T-cell (primary cell): ENCODE data around the gene MT2A. TPM values are rescaled to one million over a fixed set of nuclear protein-coding genes. Genes with fewer than 3 reads are reported as not detected.

Experiments
- ATAC-seq, 4 experiments: fragments of 200-7000 bp in 3 of 4; fragments of 150-1000 bp in 1 of 4; cut with Tn5 transposase; replicated peaks in 1 of 4; 1 replicate in 3 of 4; 2 replicates in 1 of 4; pipeline ENCODE4 v1.10.0; 2021; ENCODE audit warnings: moderate library complexity in 3 of 4, mild to moderate bottlenecking in 2 of 4, moderate number of reproducible peaks in 1 of 4
- CTCF ChIA-PET, 2 donors: fragments of 300-600 bp; sonication (Branson Sonifier 250); formaldehyde crosslinking; loops; one replicate each; lab custom pipeline; 2022; ENCODE audit warnings: antibody characterized with exemption in 2 of 2; lab: Charles Lee
- POLR2A ChIA-PET, 2 donors: fragments of 300-600 bp; sonication (Branson Sonifier 250); formaldehyde crosslinking; loops; one replicate each; lab custom pipeline; 2022; ENCODE audit warnings: antibody characterized with exemption in 2 of 2; lab: Charles Lee
- DNase-seq, 35 experiments: peaks; one replicate each; pipeline versions ENCODE4 v3.0.0 to v3.0.0-alpha.2; 2013 to 2023
- H3K27ac ChIP-seq: one replicate; pipeline ENCODE4 v1.5.1; 2013; ENCODE audit warnings: low read length
- H3K27me3 ChIP-seq, 2 experiments: replicated peaks in 1 of 2; 1 replicate in 1 of 2; 2 replicates in 1 of 2; pipeline versions ENCODE4 v1.6.1 to v1.7.0; 2013; ENCODE audit warnings: low read length in 1 of 2, mixed read lengths in 1 of 2; ENCODE audit not compliant: control insufficient read depth in 2 of 2, insufficient read depth in 2 of 2; ENCODE audit errors: extremely low read depth in 1 of 2
- H3K36me3 ChIP-seq, 2 donors: 1 replicate in 1 of 2; 2 replicates in 1 of 2; pipeline versions ENCODE4 v1.6.1 to v1.7.0; 2013; ENCODE audit warnings: low read length in 1 of 2; ENCODE audit not compliant: control insufficient read depth in 2 of 2, insufficient read depth in 1 of 2; ENCODE audit errors: extremely low read depth in 1 of 2
- H3K4me1 ChIP-seq, 2 experiments: 1 replicate in 1 of 2; 2 replicates in 1 of 2; pipeline versions ENCODE4 v1.6.1 to v1.7.0; 2013; ENCODE audit warnings: low read length in 2 of 2, mixed read lengths in 1 of 2; ENCODE audit not compliant: insufficient read depth in 2 of 2, control insufficient read depth in 1 of 2; ENCODE audit errors: extremely low read depth in 1 of 2
- H3K4me3 ChIP-seq, 2 donors: 1 replicate in 1 of 2; 2 replicates in 1 of 2; pipeline versions ENCODE4 v1.5.1 to v1.7.0; 2013; ENCODE audit warnings: mild to moderate bottlenecking in 2 of 2, low read length in 1 of 2, moderate library complexity in 1 of 2; ENCODE audit not compliant: control insufficient read depth in 1 of 2; ENCODE audit errors: extremely low read depth in 1 of 2
- H3K9me3 ChIP-seq: 2 replicates; pipeline ENCODE4 v1.7.0; 2013
- H3K27ac Mint-ChIP-seq, 2 donors: one replicate each; pipeline ENCODE4 v1.8.0; 2020 to 2021; ENCODE audit warnings: mild to moderate bottlenecking in 2 of 2, mixed read lengths in 2 of 2
- H3K27me3 Mint-ChIP-seq, 2 donors: one replicate each; pipeline ENCODE4 v1.8.0; 2021 to 2022; ENCODE audit warnings: mixed read lengths in 2 of 2
- H3K36me3 Mint-ChIP-seq: one replicate; pipeline ENCODE4 v1.8.0; 2021; ENCODE audit warnings: mixed read lengths
- H3K4me1 Mint-ChIP-seq, 3 donors: one replicate each; pipeline ENCODE4 v1.8.0; 2020 to 2022; ENCODE audit warnings: mixed read lengths in 3 of 3, mild to moderate bottlenecking in 1 of 3
- H3K4me3 Mint-ChIP-seq, 3 donors: one replicate each; pipeline ENCODE4 v1.8.0; 2020 to 2022; ENCODE audit warnings: mild to moderate bottlenecking in 3 of 3, mixed read lengths in 3 of 3, moderate library complexity in 3 of 3
- H3K9me3 Mint-ChIP-seq, 3 donors: one replicate each; pipeline ENCODE4 v1.8.0; 2020 to 2022; ENCODE audit warnings: mixed read lengths in 3 of 3
- WGBS: methylation state at CpG from one replicate; pipeline ENCODE4 v1.1.5; 2013; ENCODE audit warnings: missing lambda C conversion rate; ENCODE audit not compliant: insufficient coverage; 5-methylcytosine and 5-hydroxymethylcytosine counted together
- total RNA-seq, 35 experiments: library from RNA in 6 of 35; stranded (reverse) in 6 of 35; fragments of 120-200 nt in 1 of 35; gene quantifications; one replicate each; pipeline versions ENCODE4 v1.2.1 to v1.2.4 and lab custom pipeline; 2013 to 2026

Gene MT2A
- total RNA-seq, 5 donors from 2014 or later (not counting 1 experiment from before 2014, with no cell fraction given): 46.8 to 71.4 (median 57.1) TPM

GRCh38 chr16:56641166-56641565, 32.8 kb downstream of the MT2A start:
- Mint-ChIP-seq H3K27ac (no peak overlapping the region), H3K9me3 (no peaks in the 10 kb centered on the region), H3K36me3 (no peaks in the 10 kb centered on the region), H3K27me3 (peaks cover 44 to 50% of the 10 kb centered on the region in 2 donors), H3K4me3 (no peak overlapping the region), H3K4me1 (peaks cover 28 to 38% (median 34%) of the 10 kb centered on the region in 3 donors)
- Histone ChIP-seq H3K36me3 (no peaks in the 10 kb centered on the region), H3K9me3 (no peaks in the 10 kb centered on the region), H3K4me3 (no peak overlapping the region), H3K27ac (no peak overlapping the region), H3K27me3 (peaks cover 21 to 41% of the 10 kb centered on the region in 2 experiments), H3K4me1 (peaks cover 2 to 31% of the 10 kb centered on the region in 2 experiments)
- CTCF ChIA-PET: interaction anchor here (1.1 to 1.3 kb wide), 2 partner anchors 61 to 65 kb away, joined by 3 to 4 read pairs; no protein-coding TSS in a partner anchor
- 100% methylated on average over 2 of the region's 2 CpGs for WGBS
- POLR2A ChIA-PET: no interaction called here
- ATAC-seq: no peak
- no peak for DNase-seq

GRCh38 chr16:56643080-56643778, 34.8 kb downstream of the MT2A start:
- peaks cover 34 to 37% of the 10 kb centered on the region in 2 experiments for H3K27me3 ChIP-seq
- ATAC-seq: peak; percentile 99 to 100 (median 100)
- POLR2A ChIA-PET: interaction anchor here (0.5 to 1.0 kb wide), 4 partner anchors 32 to 318 kb away, joined by 3 to 5 read pairs (median 4); no protein-coding TSS in a partner anchor

GRCh38 chr16:56643833-56644232, 35.4 kb downstream of the MT2A start:
- Histone ChIP-seq H3K27me3 (peaks cover 34 to 37% of the 10 kb centered on the region in 2 experiments), H3K9me3 (no peaks in the 10 kb centered on the region)
- peaks cover 30 to 36% of the 10 kb centered on the region in 2 donors for H3K27me3 Mint-ChIP-seq

More at GRCh38 chr16:56643080-56643778, 34.8 kb downstream of the MT2A start:
- H3K27ac Mint-ChIP-seq: peak overlapping the region in 1 of 2 donors; percentile 49
- H3K36me3 Mint-ChIP-seq: no peaks in the 10 kb centered on the region
- Histone ChIP-seq H3K27ac (no peak overlapping the region), H3K9me3 (no peaks in the 10 kb centered on the region), H3K4me3 (peak overlapping the region; percentile 42 to 60), H3K4me1 (peaks cover 2 to 22% of the 10 kb centered on the region in 2 experiments), H3K36me3 (no peaks in the 10 kb centered on the region)
- CTCF ChIA-PET: interaction anchor here (0.6 to 1.8 kb wide), 9 partner anchors 12 to 387 kb away, joined by 3 to 11 read pairs (median 4); partner anchors contain the start of gene MT2A (in 1 of the 2)
- DNase-seq: peak; percentile 35 to 87 (median 57)
- no peaks in the 10 kb centered on the region for H3K9me3 Mint-ChIP-seq
- H3K27me3 Mint-ChIP-seq: peaks cover 31 to 35% of the 10 kb centered on the region in 2 donors
- peaks cover 21 to 27% (median 24%) of the 10 kb centered on the region in 3 donors for H3K4me1 Mint-ChIP-seq
- H3K4me3 Mint-ChIP-seq: peak overlapping the region; percentile 69 to 71 (median 70)
- WGBS: 7% methylated on average over 42 of the region's 42 CpGs

GRCh38 chr16:56645311-56645710, 36.9 kb downstream of the MT2A start:
- Histone ChIP-seq H3K27ac (no peak overlapping the region), H3K4me3 (no peak overlapping the region), H3K36me3 (no peaks in the 10 kb centered on the region), H3K9me3 (no peaks in the 10 kb centered on the region), H3K27me3 (peaks cover 31 to 32% of the 10 kb centered on the region in 2 experiments), H3K4me1 (peaks cover 2 to 18% of the 10 kb centered on the region in 2 experiments)
- ChIA-PET POLR2A (no interaction called here), CTCF (no interaction called here)
- Mint-ChIP-seq H3K9me3 (no peaks in the 10 kb centered on the region), H3K4me3 (no peak overlapping the region), H3K27me3 (peaks cover 23 to 28% of the 10 kb centered on the region in 2 donors), H3K36me3 (no peaks in the 10 kb centered on the region), H3K27ac (no peak overlapping the region), H3K4me1 (peaks cover 21 to 24% (median 24%) of the 10 kb centered on the region in 3 donors)
- no peak for ATAC-seq
- no CpG with 5 or more reads among the region's 1 CpG for WGBS
- DNase-seq: no peak

More at GRCh38 chr16:56643833-56644232, 35.4 kb downstream of the MT2A start:
- H3K4me1 ChIP-seq: peaks cover 2 to 18% of the 10 kb centered on the region in 2 experiments
- H3K36me3 ChIP-seq: no peaks in the 10 kb centered on the region
- Mint-ChIP-seq H3K36me3 (no peaks in the 10 kb centered on the region), H3K27ac (peak overlapping the region in 1 of 2 donors; percentile 49), H3K4me3 (peak overlapping the region; percentile 69 to 71 (median 70)), H3K4me1 (peaks cover 21 to 24% (median 24%) of the 10 kb centered on the region in 3 donors), H3K9me3 (no peaks in the 10 kb centered on the region)
- DNase-seq (no peak), ATAC-seq (no peak)
- H3K4me3 ChIP-seq: peak overlapping the region; percentile 42 to 60
- CTCF ChIA-PET: interaction anchor here (0.6 to 1.8 kb wide), 9 partner anchors 11 to 386 kb away, joined by 3 to 11 read pairs (median 4); partner anchors contain the start of gene MT2A (in 1 of the 2)
- no peak overlapping the region for H3K27ac ChIP-seq
- POLR2A ChIA-PET: interaction anchor here in 1 of 2 donors (0.7 to 1.0 kb wide), 2 partner anchors 34 to 114 kb away, joined by 4 to 5 read pairs; no protein-coding TSS in a partner anchor
- 75% methylated on average over 4 of the region's 5 CpGs for WGBS

- H3K4me1 ChIP-seq: peaks cover 2 to 18% of the 10 kb centered on the region in 2 experiments
- Mint-ChIP-seq H3K9me3 (no peaks in the 10 kb centered on the region), H3K4me3 (no peak overlapping the region), H3K4me1 (peaks cover 21 to 24% (median 24%) of the 10 kb centered on the region in 3 donors), H3K27ac (no peak overlapping the region), H3K27me3 (peaks cover 18 to 23% of the 10 kb centered on the region in 2 donors), H3K36me3 (no peaks in the 10 kb centered on the region)
- ChIA-PET CTCF (interaction anchor here in 1 of 2 donors (0.9 kb wide), 1 partner anchor 56 kb away, joined by 5 read pairs; no protein-coding TSS in a partner anchor), POLR2A (no interaction called here)
- DNase-seq (no peak), ATAC-seq (no peak)
- peaks cover 30 to 31% of the 10 kb centered on the region in 2 experiments for H3K27me3 ChIP-seq
- WGBS: no CpG with 5 or more reads among the region's 1 CpG
- H3K4me3 ChIP-seq: no peak overlapping the region
- H3K36me3 ChIP-seq: no peaks in the 10 kb centered on the region
- H3K9me3 ChIP-seq: no peaks in the 10 kb centered on the region
- no peak overlapping the region for H3K27ac ChIP-seq
Measured at GRCh38 chr16:56645838-56646237, 37.5 kb downstream of the MT2A start.
